GM20431 (cell line): Measurements from ENCODE around the gene PPA1.
"Not testable (repeated sequence)": the region's sequence is repeated elsewhere in the genome, so short reads cannot be mapped to it uniquely, and the experiment has no call there.

Experiments
- in situ Hi-C: fragments of 300-500 bp; cut with MseI, MboI; formaldehyde crosslinking; loops from one replicate; pipeline ENCODE4 v1.15.0; 2020; ENCODE audit warnings: low sequenced_read_pairs; ENCODE audit not compliant: unreplicated experiment

Gene PPA1

GRCh38 chr10:70233109-70233938 is at the start of gene PPA1:
Gene PPA1, minus strand, starts transcription at chr10:70233429. Its CDS starts 102 bp downstream, at chr10:70233327.
- in situ Hi-C loops, result no loop called here

GRCh38 chr10:70281609-70282008 is 48.4 kb upstream of the PPA1 start:
- in situ Hi-C loops, result no loop called here

GRCh38 chr10:70280099-70280498 is 46.9 kb upstream of the PPA1 start:
- in situ Hi-C loops, result no loop called here

GRCh38 chr10:70277396-70278030 is 44.3 kb upstream of the PPA1 start:
- in situ Hi-C loops, result no loop called here

- in situ Hi-C loops, result no loop called here
These were observed 41.4 kb upstream of the PPA1 start for GRCh38 chr10:70274643-70275042.

GRCh38 chr10:70272925-70273316 is 39.7 kb upstream of the PPA1 start:
- in situ Hi-C loops, result no loop called here

GRCh38 chr10:70271996-70272924 is 39.0 kb upstream of the PPA1 start:
- in situ Hi-C loops, result no loop called here

- in situ Hi-C loops, result no loop called here
These were observed 37.7 kb upstream of the PPA1 start for GRCh38 chr10:70270952-70271351.

GRCh38 chr10:70269741-70270140 is 36.5 kb upstream of the PPA1 start:
- in situ Hi-C loops, result no loop called here

GRCh38 chr10:70268376-70268775 is 35.1 kb upstream of the PPA1 start:
- in situ Hi-C loops, result no loop called here

- in situ Hi-C loops, result no loop called here
These were observed 34.1 kb upstream of the PPA1 start for GRCh38 chr10:70267161-70267933.

- in situ Hi-C loops, result no loop called here
These were observed 33.5 kb upstream of the PPA1 start for GRCh38 chr10:70266701-70267100.

GRCh38 chr10:70266056-70266455 is 32.8 kb upstream of the PPA1 start:
- in situ Hi-C loops, result no loop called here

GRCh38 chr10:70265032-70265689 is 31.9 kb upstream of the PPA1 start:
- in situ Hi-C loops, result no loop called here

- in situ Hi-C loops, result no loop called here
These were observed 27.5 kb upstream of the PPA1 start for GRCh38 chr10:70260734-70261133.

GRCh38 chr10:70260259-70260658 is 27.0 kb upstream of the PPA1 start:
- in situ Hi-C loops, result no loop called here

- in situ Hi-C loops, result no loop called here
These were observed 25.0 kb upstream of the PPA1 start for GRCh38 chr10:70258216-70258615.

GRCh38 chr10:70257816-70258215 is 24.6 kb upstream of the PPA1 start:
- in situ Hi-C loops, result not testable (repeated sequence)

- in situ Hi-C loops, result no loop called here
These were observed 23.2 kb upstream of the PPA1 start for GRCh38 chr10:70256463-70256862.
